Measurements from ENCODE around the gene SLC5A9. TPM values are rescaled to one million over a fixed set of nuclear protein-coding genes. Genes with fewer than 3 reads are reported as not detected.

The SLC5A9 gene
- total and polyA plus RNA-seq, 2 of the 13 experiments (the other 11 are each of a cell fraction or from before 2014, with no cell fraction given): 42.0 to 65.0 TPM

DNA sequence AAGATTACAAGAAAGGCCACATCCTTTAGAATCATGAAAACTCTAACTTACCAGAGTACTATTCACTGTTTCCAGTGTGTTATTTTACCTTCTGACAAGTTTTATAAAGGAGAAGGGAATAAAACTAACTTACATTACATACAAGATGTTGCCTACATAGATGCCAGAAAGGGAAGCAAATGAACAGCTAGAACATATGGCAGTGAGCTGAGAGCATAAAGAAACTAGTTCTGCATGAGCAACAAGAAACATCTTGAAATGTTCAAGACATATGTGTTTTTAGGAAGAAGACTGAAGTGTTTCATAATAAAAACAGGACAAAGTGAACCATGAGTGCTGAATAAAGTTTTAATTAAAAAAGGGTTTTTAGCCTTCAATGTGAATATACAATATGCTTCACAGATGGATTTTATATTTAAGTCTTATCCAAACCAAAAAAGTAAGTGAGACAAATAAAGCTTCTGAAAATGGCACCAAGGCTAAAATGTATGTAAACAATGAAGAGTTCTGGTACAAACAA, 39.4 kb downstream of the SLC5A9 start:
- H3K27ac ChIP-seq (ENCODE audit: extremely low read length, insufficient read depth, low read length): no peak overlapping the region
- no peaks in the 10 kb centered on the region for H3K9me3 ChIP-seq (ENCODE audit: low read length)
- H3K4me1 ChIP-seq (ENCODE audit: insufficient read depth, low read length): no peaks in the 10 kb centered on the region
- FAIRE-seq (no peak), ATAC-seq (no peak), DNase-seq (ENCODE audit: low spot score) (no peak)
- intact Hi-C loops (cut with micrococcal nuclease; ENCODE audit: unreplicated experiment) (no loop called here), in situ Hi-C loops (cut with HindIII; ENCODE audit: extremely low pct_ligation_motif_present, low pct_unique_long_range_greater_than_20kb) (no loop called here)
- CTCF ChIA-PET (ENCODE audit: low intra/inter-chr PET ratio, low total read pairs): no interaction called here
- POLR2A ChIA-PET: no interaction called here
- no peaks in the 10 kb centered on the region for H3K36me3 ChIP-seq (replicated peaks in 1 of 2; ENCODE audit: control insufficient read depth in 1 of 2, insufficient read depth in 2 of 2, low read length in 2 of 2)
- H3K4me3 ChIP-seq (replicated peaks in 1 of 3; ENCODE audit: insufficient read depth in 1 of 3, low read depth in 2 of 3, low read length in 3 of 3): no peak overlapping the region
- H3K9ac ChIP-seq (ENCODE audit: insufficient read depth, low read depth, low read length): no peak overlapping the region
- H3K27me3 ChIP-seq (ENCODE audit: control insufficient read depth in 1 of 2, insufficient read depth in 2 of 2, low read length in 2 of 2): no peaks in the 10 kb centered on the region
- no TSS peak for BruUV-seq (replicated peaks)
- TF ChIP-seq GLI4 (CRISPR knock-in tag; IDR thresholded peaks at IDR 0.05; ENCODE audit: borderline replicate concordance) (no peak), ZNF549 (CRISPR knock-in tag; IDR thresholded peaks at IDR 0.05) (no peak)
- no peaks in the 10 kb centered on the region for H3K79me2 ChIP-seq (ENCODE audit: insufficient read depth, low read length)
- no peaks in the 10 kb centered on the region for H4K20me1 ChIP-seq (ENCODE audit: insufficient read depth, low read length)
- H3K4me2 ChIP-seq (ENCODE audit: low read depth, low read length): no peak overlapping the region
- H2AFZ ChIP-seq (ENCODE audit: low read length): no peak overlapping the region

DNA sequence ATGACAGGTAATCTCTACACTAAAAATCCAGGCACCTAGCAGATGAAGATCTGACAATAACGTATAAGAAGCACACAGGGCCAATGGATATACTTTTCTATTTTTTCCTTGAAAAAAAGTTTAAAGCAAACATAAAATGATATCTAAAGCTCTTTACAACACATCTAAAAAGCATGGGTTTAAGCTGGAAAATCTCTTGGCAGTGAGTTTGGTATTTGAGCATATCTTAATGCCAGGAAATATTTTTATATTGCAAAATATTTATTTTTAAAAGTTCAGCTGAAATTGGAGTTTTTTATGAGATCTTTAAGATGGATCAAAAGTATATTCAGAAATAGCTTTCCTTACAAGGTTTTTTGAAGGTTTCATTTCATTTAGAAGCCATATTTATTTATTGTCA, 40.5 kb downstream of the SLC5A9 start:
- ATAC-seq (no peak), FAIRE-seq (no peak), DNase-seq (ENCODE audit: low spot score) (no peak)
- H3K27ac ChIP-seq (ENCODE audit: extremely low read length, insufficient read depth, low read length): no peak overlapping the region
- ChIA-PET CTCF (ENCODE audit: low intra/inter-chr PET ratio, low total read pairs) (no interaction called here), POLR2A (no interaction called here)
- H3K9ac ChIP-seq (ENCODE audit: insufficient read depth, low read depth, low read length): no peak overlapping the region
- WGBS (ENCODE audit: low lambda C conversion rate): 60% methylated on average over 1 of the region's 1 CpG
- no peaks in the 10 kb centered on the region for H3K4me1 ChIP-seq (ENCODE audit: insufficient read depth, low read length)
- no peaks in the 10 kb centered on the region for H3K36me3 ChIP-seq (replicated peaks in 1 of 2; ENCODE audit: control insufficient read depth in 1 of 2, insufficient read depth in 2 of 2, low read length in 2 of 2)
- in situ Hi-C loops (cut with HindIII; ENCODE audit: extremely low pct_ligation_motif_present, low pct_unique_long_range_greater_than_20kb): no loop called here
- no peaks in the 10 kb centered on the region for H3K79me2 ChIP-seq (ENCODE audit: insufficient read depth, low read length)
- H2AFZ ChIP-seq (ENCODE audit: low read length): no peak overlapping the region
- no peaks in the 10 kb centered on the region for H3K27me3 ChIP-seq (ENCODE audit: control insufficient read depth in 1 of 2, insufficient read depth in 2 of 2, low read length in 2 of 2)
- intact Hi-C loops (cut with micrococcal nuclease; ENCODE audit: unreplicated experiment): no loop called here
- H3K4me2 ChIP-seq (ENCODE audit: low read depth, low read length): no peak overlapping the region
- TF ChIP-seq ZNF274 (CRISPR knock-in tag; IDR thresholded peaks at IDR 0.05) (no peak), SNRNP70 (IDR thresholded peaks at IDR 0.05; ENCODE audit: low read depth, low read length) (no peak), ATF5 (CRISPR knock-in tag; IDR thresholded peaks at IDR 0.05; ENCODE audit: low read depth) (no peak), SRSF1 (optimal IDR thresholded peaks at IDR 0.05; ENCODE audit: low read depth, low read length) (no peak), TCF7 (IDR thresholded peaks at IDR 0.05; ENCODE audit: low read depth) (no peak), ZNF781 (CRISPR knock-in tag; IDR thresholded peaks at IDR 0.05; ENCODE audit: borderline replicate concordance, not compliant biosample characterization) (no peak)
- TF ChIP-seq, protein P1, sequence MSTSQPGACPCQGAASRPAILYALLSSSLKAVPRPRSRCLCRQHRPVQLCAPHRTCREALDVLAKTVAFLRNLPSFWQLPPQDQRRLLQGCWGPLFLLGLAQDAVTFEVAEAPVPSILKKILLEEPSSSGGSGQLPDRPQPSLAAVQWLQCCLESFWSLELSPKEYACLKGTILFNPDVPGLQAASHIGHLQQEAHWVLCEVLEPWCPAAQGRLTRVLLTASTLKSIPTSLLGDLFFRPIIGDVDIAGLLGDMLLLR (CRISPR knock-in tag; IDR thresholded peaks at IDR 0.05): no peak
- H4K20me1 ChIP-seq (ENCODE audit: insufficient read depth, low read length): no peaks in the 10 kb centered on the region
- H3K4me3 ChIP-seq (replicated peaks in 1 of 3; ENCODE audit: insufficient read depth in 1 of 3, low read depth in 2 of 3, low read length in 3 of 3): no peak overlapping the region
- BruUV-seq (replicated peaks): no TSS peak
- no peaks in the 10 kb centered on the region for H3K9me3 ChIP-seq (ENCODE audit: low read length)
